GM12878 (cell line): Measurements from ENCODE around the gene OVCA2. TPM values are rescaled to one million over a fixed set of nuclear protein-coding genes. Genes with fewer than 3 reads are reported as not detected.

Experiments
- ATAC-seq: fragments of 200-7000 bp; cut with Tn5 transposase; 3 replicates; pipeline ENCODE4 v1.9.1; 2020; ENCODE audit warnings: mild to moderate bottlenecking, moderate library complexity
- BruUV-seq: library from RNA; stranded (reverse); fragments of 400-500 nt; replicated peaks from 2 replicates; lab custom pipeline; 2021; lab: Mats Ljungman, UMichigan
- CTCF ChIA-PET: fragments of 300-600 bp; sonication (Branson Sonifier 250); formaldehyde crosslinking; extraction: SDS; loops from one replicate; lab custom pipeline; 2021; ENCODE audit warnings: inconsistent platforms; lab: Yijun Ruan, JAX
- POLR2A ChIA-PET: fragments of 350-600 bp; formaldehyde crosslinking; extraction: SDS; loops from one replicate; lab custom pipeline; 2021; ENCODE audit warnings: inconsistent platforms; lab: Charles Lee
- RAD21 ChIA-PET: fragments of 300-600 bp; sonication (Branson Sonifier 250); formaldehyde crosslinking; loops from one replicate; lab custom pipeline; 2023; ENCODE audit warnings: antibody characterized with exemption; ENCODE audit not compliant: unreplicated experiment; lab: Charles Lee
- SMC1A ChIA-PET: fragments of 300-600 bp; sonication (Branson Sonifier 250); formaldehyde crosslinking; loops from one replicate; lab custom pipeline; 2023; ENCODE audit not compliant: unreplicated experiment, uncharacterized antibody; lab: Charles Lee
- DNase-seq: peaks from one replicate; pipeline ENCODE4 v3.0.0-alpha.2; 2011; ENCODE audit warnings: low read depth, low spot score
- FAIRE-seq: peaks from 3 replicates; lab custom pipeline; 2011; peaks lifted over from hg19 to GRCh38; lab: Jason Lieb, UNC
- H2AFZ ChIP-seq: 2 replicates; pipeline ENCODE4 v1.6.0; 2011; ENCODE audit warnings: low read depth, low read length, control low read depth; ENCODE audit not compliant: control insufficient read depth
- H3K27ac ChIP-seq: 2 replicates; pipeline ENCODE4 v1.5.1; 2011; ENCODE audit warnings: control low read depth; ENCODE audit not compliant: control insufficient read depth, insufficient read depth
- H3K27me3 ChIP-seq, 2 experiments: replicated peaks in 1 of 2; 2 replicates each; pipeline versions ENCODE4 v1.6.0 to v1.6.1; 2011; ENCODE audit warnings: low read length in 1 of 2; ENCODE audit not compliant: control insufficient read depth in 2 of 2, insufficient read depth in 2 of 2
- H3K36me3 ChIP-seq, 2 experiments: 2 replicates each; pipeline ENCODE4 v1.5.1; 2011; ENCODE audit warnings: low read length in 1 of 2; ENCODE audit not compliant: control insufficient read depth in 2 of 2, insufficient read depth in 2 of 2
- H3K4me1 ChIP-seq: 2 replicates; pipeline ENCODE4 v1.6.1; 2011; ENCODE audit warnings: mild to moderate bottlenecking, low read length, moderate library complexity, mixed read lengths; ENCODE audit not compliant: control insufficient read depth, insufficient read depth
- H3K4me2 ChIP-seq: 2 replicates; pipeline ENCODE4 v1.6.0; 2011; ENCODE audit warnings: control low read depth; ENCODE audit not compliant: control insufficient read depth, insufficient read depth
- H3K4me3 ChIP-seq: fragments of 200-600 bp; sonication (generic); 2 replicates; pipeline ENCODE4 v1.5.1; 2016
- H3K79me2 ChIP-seq: 2 replicates; pipeline ENCODE4 v1.6.0; 2011; ENCODE audit warnings: low read length; ENCODE audit not compliant: control insufficient read depth, insufficient read depth
- H3K9ac ChIP-seq: 2 replicates; pipeline ENCODE4 v1.8.0; 2011; ENCODE audit warnings: low read length, control low read depth, mixed read lengths; ENCODE audit not compliant: control insufficient read depth, insufficient read depth
- H3K9me3 ChIP-seq: replicated peaks from 3 replicates; pipeline ENCODE4 v1.5.1; 2011; ENCODE audit warnings: mild to moderate bottlenecking, low read length; ENCODE audit not compliant: control insufficient read depth, insufficient read depth
- H4K20me1 ChIP-seq: 2 replicates; pipeline ENCODE4 v1.6.0; 2011; ENCODE audit not compliant: control insufficient read depth, insufficient read depth
- ATF3 ChIP-seq: IDR thresholded peaks from 2 replicates; pipeline ENCODE4 v1.6.1; 2011; ENCODE audit warnings: low read depth, mild to moderate bottlenecking, low read length, moderate library complexity, borderline replicate concordance; ENCODE audit errors: extremely low read depth
- BHLHE40 ChIP-seq, 2 experiments: fragments of 450-650 bp in 1 of 2; IDR thresholded peaks; 2 replicates each; pipeline ENCODE4 v1.6.1; 2011 to 2017; ENCODE audit warnings: low read depth in 2 of 2, borderline replicate concordance in 1 of 2, improper control_type of control experiment in 1 of 2, low read length in 1 of 2, mild to moderate bottlenecking in 1 of 2
- BRCA1 ChIP-seq: IDR thresholded peaks from 2 replicates; pipeline ENCODE4 v1.6.1; 2011; ENCODE audit warnings: low read depth, low read length, improper control_type of control experiment
- CBX3 ChIP-seq: fragments of 200-600 bp; sonication (generic); IDR thresholded peaks from 2 replicates; pipeline ENCODE4 v1.6.1; 2016; ENCODE audit warnings: low read depth, borderline replicate concordance
- E2F4 ChIP-seq: IDR thresholded peaks from 2 replicates; pipeline ENCODE4 v1.6.1; 2012; ENCODE audit warnings: low read depth, low read length, improper control_type of control experiment
- EP300 ChIP-seq, 2 experiments: fragments of 150-350 bp in 1 of 2; IDR thresholded peaks; 2 replicates each; pipeline ENCODE4 v1.6.1; 2011 to 2012; ENCODE audit warnings: low read depth in 2 of 2, low read length in 2 of 2, borderline replicate concordance in 1 of 2, improper control_type of control experiment in 1 of 2, inconsistent platforms in 1 of 2; ENCODE audit not compliant: control insufficient read depth in 1 of 2
- FOXM1 ChIP-seq: IDR thresholded peaks from 2 replicates; pipeline ENCODE4 v1.6.1; 2012; ENCODE audit warnings: low read depth, mild to moderate bottlenecking, inconsistent platforms, low read length, moderate library complexity
- IKZF1 ChIP-seq: fragments of 450-650 bp; conservative IDR thresholded peaks from 2 replicates; pipeline ENCODE4 v1.6.1; 2017; ENCODE audit warnings: antibody characterized with exemption, mild to moderate bottlenecking
- JUNB ChIP-seq: IDR thresholded peaks from 2 replicates; pipeline ENCODE4 v1.6.1; 2016; ENCODE audit warnings: antibody characterized with exemption, mild to moderate bottlenecking
- LARP7 ChIP-seq: fragments of 450-650 bp; IDR thresholded peaks from 2 replicates; pipeline ENCODE4 v1.6.1; 2017; ENCODE audit warnings: mild to moderate bottlenecking
- MEF2B ChIP-seq: fragments of 450-650 bp; IDR thresholded peaks from 2 replicates; pipeline ENCODE4 v1.6.1; 2018; ENCODE audit warnings: mild to moderate bottlenecking, moderate library complexity; ENCODE audit not compliant: partially characterized antibody, poor library complexity, severe bottlenecking
- MXI1 ChIP-seq: fragments of 150-350 bp; IDR thresholded peaks from 2 replicates; pipeline ENCODE4 v1.6.1; 2011; ENCODE audit warnings: low read depth, mild to moderate bottlenecking, inconsistent platforms, low read length, improper control_type of control experiment
- NFXL1 ChIP-seq: fragments of 450-650 bp; IDR thresholded peaks from 2 replicates; pipeline ENCODE4 v1.6.1; 2017; ENCODE audit warnings: antibody characterized with exemption, mild to moderate bottlenecking, borderline replicate concordance
- PAX5 ChIP-seq: IDR thresholded peaks from 2 replicates; pipeline ENCODE4 v1.6.1; 2011; ENCODE audit warnings: low read depth, low read length, borderline replicate concordance
- SMARCA5 ChIP-seq: fragments of 450-650 bp; IDR thresholded peaks from 2 replicates; pipeline ENCODE4 v1.6.1; 2017; ENCODE audit warnings: mild to moderate bottlenecking
- SREBF2 ChIP-seq: IDR thresholded peaks from 2 replicates; pipeline ENCODE4 v1.6.1; 2012; ENCODE audit warnings: mild to moderate bottlenecking, low read length
- TCF12 ChIP-seq: IDR thresholded peaks from 2 replicates; pipeline ENCODE4 v1.6.1; 2011; ENCODE audit warnings: low read depth, mild to moderate bottlenecking, low read length
- TCF3 ChIP-seq: IDR thresholded peaks from 2 replicates; pipeline ENCODE4 v1.6.1; 2012; ENCODE audit warnings: low read depth, mild to moderate bottlenecking, low read length, borderline replicate concordance; ENCODE audit not compliant: insufficient read depth
- ZBED1 ChIP-seq: IDR thresholded peaks from 2 replicates; pipeline ENCODE4 v1.6.1; 2016; ENCODE audit warnings: borderline replicate concordance
- ZZZ3 ChIP-seq: IDR thresholded peaks from 2 replicates; pipeline ENCODE4 v1.6.1; 2011; ENCODE audit warnings: low read depth; ENCODE audit not compliant: control insufficient read depth, insufficient read length
- WGBS: methylation state at CpG from one replicate; pipeline ENCODE4 v1.1.6; 2016; ENCODE audit warnings: low lambda C conversion rate; ENCODE audit not compliant: insufficient replicate concordance, insufficient coverage; ENCODE audit errors: missing lambda C conversion rate; 5-methylcytosine and 5-hydroxymethylcytosine counted together
- in situ Hi-C: fragments of 300-500 bp; cut with MboI; formaldehyde crosslinking; loops from 9 replicates; pipeline ENCODE4 v1.14.3; 2018; ENCODE audit warnings: mixed read lengths
- intact Hi-C: fragments of 100-400 bp; cut with micrococcal nuclease; formaldehyde crosslinking; loops from one replicate; pipeline ENCODE4 v1.14.2; 2022; ENCODE audit not compliant: unreplicated experiment
- polyA plus RNA-seq, 11 experiments: library from polyadenylated mRNA; depleted of rRNA in 4 of 11; unstranded in 6 of 11; stranded (reverse) in 5 of 11; fragments of >200 nt; fragmentation: Nextera tagmentation in 4 of 11; fragmentation: Illumina TruSeq in 1 of 11; extraction: Ambion mirVana in 4 of 11; extraction: Trizol in 1 of 11; gene quantifications; 1 replicate in 1 of 11; 2 replicates in 10 of 11; pipeline versions ENCODE4 v1.2.1 to v1.2.3, GENCODE V29; 2011 to 2016; ENCODE audit warnings: inconsistent platforms in 2 of 11, missing spikeins in 2 of 11, low read depth in 1 of 11
- total RNA-seq, 4 experiments: library from RNA; depleted of rRNA in 3 of 4; stranded (reverse); fragments of >200 nt in 3 of 4; fragmentation: Illumina TruSeq in 1 of 4; extraction: Trizol in 1 of 4; gene quantifications; 2 replicates each; pipeline versions ENCODE4 v1.2.1 to v1.2.3, GENCODE V29; 2013 to 2021
- TF ChIP-seq, protein P1 (sequence below): IDR thresholded peaks from 2 replicates; pipeline ENCODE4 v1.6.1; 2011; ENCODE audit warnings: borderline replicate concordance, low read depth, mild to moderate bottlenecking, moderate library complexity, mixed read lengths, low read length; ENCODE audit not compliant: insufficient read depth; ENCODE audit errors: extremely low read length

The OVCA2 gene
- total and polyA plus RNA-seq, 10 of the 15 experiments (the other 5 are each of a cell fraction or from before 2014, with no cell fraction given), result 6.1 to 75.3 (median 40.7) TPM

- no peak for TF ChIP-seq ZZZ3
- TF ChIP-seq FOXM1, result no peak
- TF ChIP-seq EP300 (IDR thresholded peaks at IDR 0.05; ENCODE audit: borderline replicate concordance in 1 of 2, control insufficient read depth in 1 of 2, low read depth in 2 of 2, low read length in 2 of 2), result no peak
- no peak for TF ChIP-seq TCF3
- TF ChIP-seq PAX5, result no peak
- no peak for TF ChIP-seq MEF2B
- TF ChIP-seq MXI1, result no peak
- TF ChIP-seq E2F4, result no peak
- no peak for TF ChIP-seq BHLHE40 (IDR thresholded peaks at IDR 0.05; ENCODE audit: borderline replicate concordance in 1 of 2, low read depth in 2 of 2, low read length in 1 of 2)
Measured at GRCh38 chr17:2002767-2003329, 39.0 kb upstream of the OVCA2 start (continued).

DNA sequence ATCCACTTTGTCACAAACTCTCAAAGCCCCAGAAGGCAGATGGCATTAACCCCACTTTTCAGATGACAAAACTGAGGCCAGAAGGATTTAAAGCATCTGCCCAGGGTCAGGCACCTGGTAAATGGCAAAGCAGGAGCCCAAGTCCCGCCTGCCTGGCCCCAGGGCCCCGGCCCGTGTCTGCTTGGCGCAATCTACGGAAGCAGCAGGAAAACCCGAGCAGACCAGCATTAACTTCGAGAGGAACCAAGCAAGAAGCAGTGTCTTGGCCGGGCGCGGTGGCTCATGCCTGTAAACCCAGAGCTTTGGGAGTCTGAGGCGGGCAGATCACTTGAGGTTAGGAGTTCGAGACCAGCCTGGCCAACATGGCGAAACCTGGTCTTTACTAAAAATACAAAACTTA is 38.3 kb upstream of the OVCA2 start:
- intact Hi-C loops, result no loop called here
- 76% methylated on average over 13 of the region's 13 CpGs for WGBS
- no peaks in the 10 kb centered on the region for H3K36me3 ChIP-seq
- BruUV-seq, result no TSS peak
- RAD21 ChIA-PET, result no interaction called here
- POLR2A ChIA-PET, result no interaction called here
- H2AFZ ChIP-seq, result no peak overlapping the region
- no peak overlapping the region for H3K4me3 ChIP-seq
- H4K20me1 ChIP-seq, result no peaks in the 10 kb centered on the region
- ATAC-seq (no peak), FAIRE-seq (no peak), DNase-seq (no peak)
- no peak overlapping the region for H3K9ac ChIP-seq
- H3K9me3 ChIP-seq, result no peaks in the 10 kb centered on the region
- H3K27ac ChIP-seq, result no peak overlapping the region
- H3K4me2 ChIP-seq, result no peak overlapping the region
- H3K4me1 ChIP-seq, result no peaks in the 10 kb centered on the region
- SMC1A ChIA-PET, result interaction anchor here (1.0 kb wide), 1 partner anchor 8 kb away, joined by 3 read pairs; no protein-coding TSS in a partner anchor
- CTCF ChIA-PET, result no interaction called here
- in situ Hi-C loops, result loop anchor here (25.0 kb wide), 1 partner anchor 91 kb away; no protein-coding TSS in a partner anchor
- no peaks in the 10 kb centered on the region for H3K79me2 ChIP-seq
- H3K27me3 ChIP-seq, result peaks cover 0 to 1% of the 10 kb centered on the region in 2 experiments; a peak in 1 of 4 replicates
- TF ChIP-seq, protein P1, sequence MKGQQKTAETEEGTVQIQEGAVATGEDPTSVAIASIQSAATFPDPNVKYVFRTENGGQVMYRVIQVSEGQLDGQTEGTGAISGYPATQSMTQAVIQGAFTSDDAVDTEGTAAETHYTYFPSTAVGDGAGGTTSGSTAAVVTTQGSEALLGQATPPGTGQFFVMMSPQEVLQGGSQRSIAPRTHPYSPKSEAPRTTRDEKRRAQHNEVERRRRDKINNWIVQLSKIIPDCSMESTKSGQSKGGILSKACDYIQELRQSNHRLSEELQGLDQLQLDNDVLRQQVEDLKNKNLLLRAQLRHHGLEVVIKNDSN, result no peak
- TF ChIP-seq CBX3 (no peak), SMARCA5 (no peak), NFXL1 (no peak), IKZF1 (no peak), JUNB (no peak), TCF12 (no peak), SREBF2 (no peak), ATF3 (no peak), ZBED1 (no peak), LARP7 (no peak), BRCA1 (no peak)
